Right lobe of liver (tissue), 6 donors: ENCODE measurements around the gene DIP2C. TPM values are rescaled to one million over a fixed set of nuclear protein-coding genes. Genes with fewer than 3 reads are reported as not detected.

Experiments
- ATAC-seq, 4 donors: fragments of 200-7000 bp; cut with Tn5 transposase; one replicate each; pipeline ENCODE4 v1.9.1; 2020; ENCODE audit warnings: mild to moderate bottlenecking in 4 of 4, moderate library complexity in 4 of 4
- DNase-seq, 3 donors: peaks; one replicate each; pipeline ENCODE4 v3.0.0-alpha.2; 2020
- H3K27ac ChIP-seq, 3 donors: fragments of 200-600 bp; one replicate each; pipeline ENCODE4 v1.8.0; 2022
- H3K27me3 ChIP-seq, 2 donors: fragments of 200-600 bp; one replicate each; pipeline ENCODE4 v1.8.0; 2022
- H3K36me3 ChIP-seq, 4 donors: fragments of 200-600 bp; sonication (generic) in 1 of 4; one replicate each; pipeline versions ENCODE4 v1.5.1 to v1.8.0; 2017 to 2022; ENCODE audit warnings: control low read depth in 1 of 4
- H3K4me1 ChIP-seq, 4 donors: fragments of 200-600 bp; sonication (generic) in 1 of 4; one replicate each; pipeline versions ENCODE4 v1.5.1 to v1.8.0; 2017 to 2022; ENCODE audit warnings: control low read depth in 1 of 4
- H3K4me3 ChIP-seq, 3 donors: fragments of 200-600 bp; one replicate each; pipeline ENCODE4 v1.8.0; 2022
- H3K9me3 ChIP-seq, 4 donors: fragments of 200-600 bp; sonication (generic) in 1 of 4; one replicate each; pipeline versions ENCODE4 v1.5.1 to v1.8.0; 2017 to 2022; ENCODE audit warnings: control low read depth in 1 of 4
- CTCF ChIP-seq, 4 donors: fragments of 200-600 bp in 3 of 4; fragments of 450-650 bp in 1 of 4; IDR thresholded peaks; one replicate each; pipeline versions ENCODE4 v1.5.1 to v1.8.0; 2016 to 2022; ENCODE audit warnings: antibody characterized with exemption in 4 of 4, mild to moderate bottlenecking in 2 of 4
- POLR2A ChIP-seq: fragments of 450-650 bp; IDR thresholded peaks from one replicate; pipeline ENCODE4 v1.6.1; 2017; ENCODE audit warnings: antibody characterized with exemption, mild to moderate bottlenecking
- WGBS: methylation state at CpG from one replicate; pipeline ENCODE4 v1.1.6; 2018; ENCODE audit warnings: low coverage, low lambda C conversion rate; ENCODE audit not compliant: insufficient coverage; ENCODE audit errors: missing lambda C conversion rate; 5-methylcytosine and 5-hydroxymethylcytosine counted together
- intact Hi-C, 2 donors: fragments of 100-400 bp; cut with DNase I; formaldehyde crosslinking; loops; one replicate each; pipeline versions ENCODE4 v1.11.2 to v1.14.1; 2022
- total RNA-seq, 6 experiments: library from RNA; depleted of rRNA in 2 of 6; stranded (reverse); fragments of >200 nt in 2 of 6; fragmentation: NEBNext Ultra II Directional in 3 of 6; extraction: Animal tissue kit (Norgen Biotek cat#: 25700) in 3 of 6; gene quantifications; one replicate each; pipeline versions ENCODE4 v1.1.0 to v1.2.4, GENCODE V29; 2016 to 2023
- donor health status: DM: no; HTN: yes; CAD: no.
- donor health status: DM: no; HTN: no; CAD: no.
- donor health status: DM: no; HTN: no; CAD: no.
- donor health status: DM: no; HTN: yes; CAD: no.
- donor health status: DM: no; HTN: yes; CAD: no.

DIP2C gene
- total RNA-seq, 6 experiments from 2014 or later: 8.0 to 13.5 (median 11.7) TPM

GRCh38 chr10:285216-285615 is 404.3 kb downstream of the DIP2C start:
- Histone ChIP-seq H3K27me3 (no peaks in the 10 kb centered on the region), H3K36me3 (peaks cover 0 to 23% (median 2%) of the 10 kb centered on the region in 4 donors), H3K9me3 (no peaks in the 10 kb centered on the region), H3K27ac (no peak overlapping the region), H3K4me1 (no peaks in the 10 kb centered on the region), H3K4me3 (no peak overlapping the region)
- DNase-seq: no peak
- TF ChIP-seq CTCF (IDR thresholded peaks at IDR 0.05): no peak
- no peak for TF ChIP-seq POLR2A
- peak in 1 of 4 donors; percentile 31 for ATAC-seq
- 80% methylated on average over 7 of the region's 15 CpGs for WGBS
- intact Hi-C loops: no loop called here

- 80% methylated on average over 7 of the region's 7 CpGs for WGBS
- Histone ChIP-seq H3K27me3 (no peaks in the 10 kb centered on the region), H3K4me3 (no peak overlapping the region), H3K4me1 (no peaks in the 10 kb centered on the region), H3K36me3 (peaks cover 0 to 25% (median 2%) of the 10 kb centered on the region in 4 donors), H3K9me3 (no peaks in the 10 kb centered on the region), H3K27ac (no peak overlapping the region)
- ATAC-seq (no peak), DNase-seq (no peak)
- TF ChIP-seq CTCF (IDR thresholded peaks at IDR 0.05) (no peak), POLR2A (no peak)
- intact Hi-C loops: no loop called here
Measured at GRCh38 chr10:283916-284356, 405.5 kb downstream of the DIP2C start.

- no peak for ATAC-seq
- Histone ChIP-seq H3K9me3 (no peaks in the 10 kb centered on the region), H3K27ac (no peak overlapping the region), H3K36me3 (peaks cover 0 to 25% (median 2%) of the 10 kb centered on the region in 4 donors), H3K4me3 (no peak overlapping the region), H3K27me3 (no peaks in the 10 kb centered on the region), H3K4me1 (no peaks in the 10 kb centered on the region)
- TF ChIP-seq CTCF (IDR thresholded peaks at IDR 0.05) (no peak), POLR2A (no peak)
- intact Hi-C loops: no loop called here
- DNase-seq: no peak
- WGBS: 93% methylated on average over 5 of the region's 8 CpGs
Measured at GRCh38 chr10:283140-283479, 406.4 kb downstream of the DIP2C start.

GRCh38 chr10:282294-283139 is 407.0 kb downstream of the DIP2C start:
- WGBS: 56% methylated on average over 1 of the region's 7 CpGs
- Histone ChIP-seq H3K4me1 (no peaks in the 10 kb centered on the region), H3K27ac (no peak overlapping the region), H3K9me3 (no peaks in the 10 kb centered on the region), H3K4me3 (no peak overlapping the region), H3K36me3 (peaks cover 0 to 25% (median 2%) of the 10 kb centered on the region in 4 donors), H3K27me3 (no peaks in the 10 kb centered on the region)
- intact Hi-C loops: no loop called here
- DNase-seq: no peak
- no peak for ATAC-seq
- TF ChIP-seq CTCF (IDR thresholded peaks at IDR 0.05) (no peak), POLR2A (no peak)
